HEK293 (cell line): Measurements from ENCODE around the gene ZEB2.

ENCODE experiments used
- CTCF ChIA-PET: fragments of 350-600 bp; formaldehyde crosslinking; extraction: SDS; loops from one replicate; lab custom pipeline; 2021; ENCODE audit warnings: antibody characterized with exemption; lab: Yijun Ruan, JAX
- POLR2A ChIA-PET: fragments of 300-600 bp; formaldehyde crosslinking; extraction: SDS; loops from one replicate; lab custom pipeline; 2020; ENCODE audit warnings: antibody characterized with exemption, inconsistent platforms; lab: Yijun Ruan, JAX
- H3K27ac ChIP-seq: fragments of 200-500 bp; sonication (Bioruptor generic); 2 replicates; pipeline ENCODE4 v1.5.1; 2014; ENCODE audit warnings: low read depth, low read length, control low read depth, inconsistent platforms; ENCODE audit errors: extremely low read depth
- H3K36me3 ChIP-seq, 2 experiments: fragments of 200-500 bp in 1 of 2; sonication (Bioruptor generic) in 1 of 2; 1 replicate in 1 of 2; 2 replicates in 1 of 2; pipeline ENCODE4 v1.5.1; 2014 to 2017; ENCODE audit warnings: inconsistent platforms in 2 of 2, low read length in 2 of 2; ENCODE audit not compliant: control insufficient read depth in 2 of 2, insufficient read depth in 1 of 2
- H3K4me1 ChIP-seq: fragments of 200-500 bp; sonication (Bioruptor generic); 2 replicates; pipeline ENCODE4 v1.5.1; 2014; ENCODE audit warnings: mild to moderate bottlenecking, low read length, inconsistent platforms; ENCODE audit not compliant: control insufficient read depth, insufficient read depth
- H3K4me3 ChIP-seq: 2 replicates; pipeline ENCODE4 v1.5.1; 2011; ENCODE audit warnings: low read depth, mild to moderate bottlenecking, control low read depth, low read length, moderate library complexity
- H3K9me3 ChIP-seq: fragments of 200-500 bp; sonication (Bioruptor generic); 2 replicates; pipeline ENCODE4 v1.5.1; 2014; ENCODE audit warnings: low read depth, low read length, inconsistent platforms; ENCODE audit not compliant: control insufficient read depth, insufficient read depth
- GFI1B ChIP-seq: fragments of 450-650 bp; formaldehyde crosslinking; IDR thresholded peaks from 2 replicates; pipeline ENCODE4 v1.5.1; 2016; ENCODE audit warnings: missing biosample characterization, missing genetic modification characterization
- GLI4 ChIP-seq: fragments of 450-650 bp; formaldehyde crosslinking; IDR thresholded peaks from 2 replicates; pipeline ENCODE4 v1.5.1; 2016; ENCODE audit warnings: missing biosample characterization, missing genetic modification characterization
- HOXC10 ChIP-seq: sonication (generic); formaldehyde crosslinking; IDR thresholded peaks from 2 replicates; pipeline ENCODE4 v1.8.1; 2023; ENCODE audit warnings: mild to moderate bottlenecking, missing genetic modification reagents
- KLF1 ChIP-seq: fragments of 450-650 bp; formaldehyde crosslinking; IDR thresholded peaks from 2 replicates; pipeline ENCODE4 v1.5.1; 2016; ENCODE audit warnings: missing biosample characterization, missing genetic modification characterization
- PRDM1 ChIP-seq: fragments of 450-650 bp; formaldehyde crosslinking; IDR thresholded peaks from 2 replicates; pipeline ENCODE4; 2016; ENCODE audit warnings: missing biosample characterization, missing genetic modification characterization
- PRDM6 ChIP-seq: fragments of 450-650 bp; formaldehyde crosslinking; IDR thresholded peaks from 2 replicates; pipeline ENCODE4 v1.5.1; 2017; ENCODE audit warnings: missing biosample characterization, missing genetic modification characterization
- RBAK ChIP-seq: fragments of 450-650 bp; formaldehyde crosslinking; IDR thresholded peaks from 2 replicates; pipeline ENCODE4 v1.5.1; 2016; ENCODE audit warnings: missing biosample characterization, missing genetic modification characterization
- YY2 ChIP-seq: fragments of 450-650 bp; formaldehyde crosslinking; IDR thresholded peaks from 2 replicates; pipeline ENCODE4 v1.5.1; 2016; ENCODE audit warnings: missing biosample characterization, missing genetic modification characterization
- ZBTB1 ChIP-seq: fragments of 450-650 bp; formaldehyde crosslinking; IDR thresholded peaks from 2 replicates; pipeline ENCODE4 v1.5.1; 2016; ENCODE audit warnings: missing biosample characterization, missing genetic modification characterization
- ZBTB20 ChIP-seq: fragments of 450-650 bp; formaldehyde crosslinking; IDR thresholded peaks from 2 replicates; pipeline ENCODE4 v1.5.1; 2016; ENCODE audit warnings: missing biosample characterization, missing genetic modification characterization
- ZBTB6 ChIP-seq: fragments of 450-650 bp; formaldehyde crosslinking; IDR thresholded peaks from 2 replicates; pipeline ENCODE4 v1.5.1; 2017; ENCODE audit warnings: missing biosample characterization, missing genetic modification characterization
- ZNF121 ChIP-seq: fragments of 450-650 bp; formaldehyde crosslinking; IDR thresholded peaks from 2 replicates; pipeline ENCODE4 v1.5.1; 2016; ENCODE audit warnings: missing biosample characterization, missing genetic modification characterization
- ZNF132 ChIP-seq: fragments of 450-650 bp; formaldehyde crosslinking; IDR thresholded peaks from 2 replicates; pipeline ENCODE4 v1.5.1; 2017; ENCODE audit warnings: missing biosample characterization, missing genetic modification characterization, borderline replicate concordance
- ZNF169 ChIP-seq: fragments of 450-650 bp; formaldehyde crosslinking; IDR thresholded peaks from 2 replicates; pipeline ENCODE4 v1.5.1; 2016; ENCODE audit warnings: missing biosample characterization, missing genetic modification characterization
- ZNF202 ChIP-seq: fragments of 450-650 bp; formaldehyde crosslinking; IDR thresholded peaks from 2 replicates; pipeline ENCODE4 v1.5.1; 2016; ENCODE audit warnings: missing biosample characterization, missing genetic modification characterization, borderline replicate concordance
- ZNF211 ChIP-seq: fragments of 450-650 bp; formaldehyde crosslinking; IDR thresholded peaks from 2 replicates; pipeline ENCODE4 v1.5.1; 2016; ENCODE audit warnings: low read depth, missing biosample characterization, missing genetic modification characterization
- ZNF239 ChIP-seq: fragments of 450-650 bp; formaldehyde crosslinking; IDR thresholded peaks from 2 replicates; pipeline ENCODE4 v1.5.1; 2016; ENCODE audit warnings: missing biosample characterization, missing genetic modification characterization
- ZNF324 ChIP-seq: fragments of 450-650 bp; formaldehyde crosslinking; IDR thresholded peaks from 2 replicates; pipeline ENCODE4 v1.5.1; 2016; ENCODE audit warnings: missing biosample characterization, missing genetic modification characterization
- ZNF341 ChIP-seq: fragments of 450-650 bp; formaldehyde crosslinking; IDR thresholded peaks from 2 replicates; pipeline ENCODE4; 2016; ENCODE audit warnings: low read depth, missing biosample characterization, missing genetic modification characterization
- ZNF366 ChIP-seq: fragments of 450-650 bp; formaldehyde crosslinking; conservative IDR thresholded peaks from 2 replicates; pipeline ENCODE4 v1.5.1; 2016; ENCODE audit warnings: missing biosample characterization, missing genetic modification characterization
- ZNF37A ChIP-seq: fragments of 450-650 bp; IDR thresholded peaks from 2 replicates; pipeline ENCODE4 v1.5.1; 2018; ENCODE audit warnings: missing biosample characterization, missing genetic modification characterization
- ZNF391 ChIP-seq: fragments of 450-650 bp; formaldehyde crosslinking; IDR thresholded peaks from 2 replicates; pipeline ENCODE4 v1.5.1; 2016; ENCODE audit warnings: low read depth, missing biosample characterization, missing genetic modification characterization, borderline replicate concordance
- ZNF426 ChIP-seq: fragments of 450-650 bp; formaldehyde crosslinking; IDR thresholded peaks from 2 replicates; pipeline ENCODE4 v1.5.1; 2017; ENCODE audit warnings: missing biosample characterization, missing genetic modification characterization, mild to moderate bottlenecking, inconsistent platforms, moderate library complexity
- ZNF433 ChIP-seq: fragments of 450-650 bp; formaldehyde crosslinking; IDR thresholded peaks from 2 replicates; pipeline ENCODE4 v1.5.1; 2016; ENCODE audit warnings: missing biosample characterization, missing genetic modification characterization, low read depth
- ZNF560 ChIP-seq: fragments of 450-650 bp; formaldehyde crosslinking; IDR thresholded peaks from 2 replicates; pipeline ENCODE4 v1.5.1; 2017; ENCODE audit warnings: missing biosample characterization, missing genetic modification characterization, borderline replicate concordance
- ZNF580 ChIP-seq: fragments of 450-650 bp; formaldehyde crosslinking; IDR thresholded peaks from 2 replicates; pipeline ENCODE4 v1.5.1; 2016; ENCODE audit warnings: missing biosample characterization, missing genetic modification characterization
- ZNF600 ChIP-seq: fragments of 450-650 bp; formaldehyde crosslinking; IDR thresholded peaks from 2 replicates; pipeline ENCODE4 v1.5.1; 2016; ENCODE audit warnings: missing biosample characterization, missing genetic modification characterization
- ZNF629 ChIP-seq: fragments of 450-650 bp; formaldehyde crosslinking; IDR thresholded peaks from 2 replicates; pipeline ENCODE4 v1.5.1; 2017; ENCODE audit warnings: missing biosample characterization, missing genetic modification characterization
- ZNF639 ChIP-seq: fragments of 450-650 bp; formaldehyde crosslinking; IDR thresholded peaks from 2 replicates; pipeline ENCODE4 v1.5.1; 2016; ENCODE audit warnings: missing biosample characterization, missing genetic modification characterization
- ZNF701 ChIP-seq: fragments of 450-650 bp; formaldehyde crosslinking; IDR thresholded peaks from 2 replicates; pipeline ENCODE4 v1.5.1; 2016; ENCODE audit warnings: missing biosample characterization, missing genetic modification characterization
- ZNF704 ChIP-seq: fragments of 450-650 bp; formaldehyde crosslinking; IDR thresholded peaks from 2 replicates; pipeline ENCODE4 v1.5.1; 2016; ENCODE audit warnings: missing biosample characterization, missing genetic modification characterization
- ZNF747 ChIP-seq: fragments of 450-650 bp; formaldehyde crosslinking; IDR thresholded peaks from 2 replicates; pipeline ENCODE4 v1.5.1; 2016; ENCODE audit warnings: missing biosample characterization, missing genetic modification characterization
- ZNF792 ChIP-seq: fragments of 450-650 bp; formaldehyde crosslinking; IDR thresholded peaks from 2 replicates; pipeline ENCODE4 v1.5.1; 2016; ENCODE audit warnings: missing biosample characterization, missing genetic modification characterization
- ZNF843 ChIP-seq: fragments of 450-650 bp; formaldehyde crosslinking; IDR thresholded peaks from 2 replicates; pipeline ENCODE4 v1.5.1; 2016; ENCODE audit warnings: missing biosample characterization, missing genetic modification characterization

ZEB2 gene

GRCh38 chr2:144431998-144432397, 87.9 kb downstream of the ZEB2 start:
- no peak overlapping the region for H3K4me3 ChIP-seq
- H3K4me1 ChIP-seq = peaks cover 23% of the 10 kb centered on the region
- no peaks in the 10 kb centered on the region for H3K9me3 ChIP-seq
- TF ChIP-seq PRDM6 (tag by site-specific recombination) (0 out of 2 replicates have a peak, but pooled peaks have one; percentile 24), ZNF132 (no peak), ZNF37A (no peak), ZBTB6 (tag by site-specific recombination) (no peak), ZNF202 (tag by site-specific recombination) (no peak), ZNF600 (tag by site-specific recombination) (0 out of 2 replicates have a peak, but pooled peaks have one; percentile 27), ZBTB1 (tag by site-specific recombination) (no peak), GLI4 (no peak), ZNF792 (tag by site-specific recombination) (no peak), ZNF366 (tag by site-specific recombination) (no peak), HOXC10 (CRISPR knock-in tag) (no peak), ZNF341 (tag by site-specific recombination) (no peak), RBAK (tag by site-specific recombination) (no peak), ZNF560 (tag by site-specific recombination) (no peak), ZNF433 (tag by site-specific recombination) (no peak), ZNF629 (peak; percentile 12; the same call in 1 of the 2 replicates), ZNF704 (tag by site-specific recombination) (no peak), YY2 (tag by site-specific recombination) (no peak), ZBTB20 (tag by site-specific recombination) (no peak), ZNF391 (no peak), ZNF426 (tag by site-specific recombination) (no peak), PRDM1 (no peak)
- ChIA-PET CTCF (interaction anchor here (0.7 kb wide), 1 partner anchor 166 kb away, joined by 3 read pairs; no protein-coding TSS in a partner anchor), POLR2A (interaction anchor here (0.6 kb wide), 3 partner anchors 33 to 236 kb away, joined by 3 to 6 read pairs (median 5); no protein-coding TSS in a partner anchor)
- no peak overlapping the region for H3K27ac ChIP-seq
- H3K36me3 ChIP-seq = peaks cover 0 to 5% of the 10 kb centered on the region in 2 experiments; a peak in 1 of 3 replicates

- Histone ChIP-seq H3K27ac (peak overlapping the region; percentile 20; the same call in 1 of the 2 replicates), H3K4me1 (peaks cover 22% of the 10 kb centered on the region), H3K4me3 (no peak overlapping the region), H3K36me3 (peaks cover 0 to 5% of the 10 kb centered on the region in 2 experiments; a peak in 1 of 3 replicates), H3K9me3 (no peaks in the 10 kb centered on the region)
- POLR2A ChIA-PET = interaction anchor here (0.6 kb wide), 2 partner anchors 33 to 237 kb away, joined by 5 to 6 read pairs; no protein-coding TSS in a partner anchor
- TF ChIP-seq ZNF239 (no peak), ZNF580 (tag by site-specific recombination) (no peak), KLF1 (no peak), GFI1B (tag by site-specific recombination) (no peak), ZNF366 (tag by site-specific recombination) (no peak), ZNF843 (tag by site-specific recombination) (no peak), ZNF324 (tag by site-specific recombination) (no peak), ZNF132 (no peak), ZNF639 (no peak), ZNF121 (tag by site-specific recombination) (no peak), ZNF747 (tag by site-specific recombination) (no peak), ZNF169 (tag by site-specific recombination) (no peak), ZNF701 (tag by site-specific recombination) (no peak), ZNF211 (tag by site-specific recombination) (no peak)
- CTCF ChIA-PET = interaction anchor here (0.7 kb wide), 1 partner anchor 166 kb away, joined by 3 read pairs; no protein-coding TSS in a partner anchor
Observed at GRCh38 chr2:144431392-144431783, 88.5 kb downstream of the ZEB2 start.
